ENCODE data around the gene SMAGP. TPM values are rescaled to one million over a fixed set of nuclear protein-coding genes. Genes with fewer than 3 reads are reported as not detected.
"Not testable (repeated sequence)": the region's sequence is repeated elsewhere in the genome, so short reads cannot be mapped to it uniquely, and the experiment has no call there.

The SMAGP gene
- total RNA-seq, 2 experiments from 2014 or later, result 0.54 to 1.2 TPM

GRCh38 chr12:51259600-51259999 is 10.6 kb downstream of the SMAGP start:
- CTCF ChIA-PET, result interaction anchor here (0.7 to 1.4 kb wide), 3 partner anchors 32 to 91 kb away, joined by 3 to 8 read pairs (median 3); no protein-coding TSS in a partner anchor

GRCh38 chr12:51254536-51254935 is 15.7 kb downstream of the SMAGP start:
- Mint-ChIP-seq H3K4me3 (no peak overlapping the region), H3K27ac (no peak overlapping the region), H3K9me3 (no peaks in the 10 kb centered on the region), H3K36me3 (ENCODE audit: low read depth) (no peaks in the 10 kb centered on the region), H3K4me1 (ENCODE audit: low read depth) (no peaks in the 10 kb centered on the region), H3K27me3 (ENCODE audit: low read depth) (no peaks in the 10 kb centered on the region)
- CTCF ChIA-PET, result interaction anchor here (0.6 to 0.7 kb wide), 3 partner anchors 7 to 211 kb away, joined by 3 to 4 read pairs (median 3); no protein-coding TSS in a partner anchor
- intact Hi-C loops (cut with micrococcal nuclease), result loop anchor here (5.0 kb wide), 1 partner anchor 427 kb away; no protein-coding TSS in a partner anchor
- DNase-seq, result no peak

More at GRCh38 chr12:51259600-51259999, 10.6 kb downstream of the SMAGP start:
- H3K4me1 Mint-ChIP-seq (ENCODE audit: low read depth); H3K27me3 Mint-ChIP-seq (ENCODE audit: low read depth); H3K36me3 Mint-ChIP-seq (ENCODE audit: low read depth); DNase-seq; H3K9me3 Mint-ChIP-seq; H3K4me3 Mint-ChIP-seq; H3K27ac Mint-ChIP-seq; intact Hi-C loops (cut with micrococcal nuclease): not testable (repeated sequence)

- H3K27me3 Mint-ChIP-seq (ENCODE audit: low read depth), result no peaks in the 10 kb centered on the region
- DNase-seq, result no peak
- intact Hi-C loops (cut with micrococcal nuclease), result loop anchor here (5.0 kb wide), 1 partner anchor 426 kb away; no protein-coding TSS in a partner anchor
- H3K4me1 Mint-ChIP-seq (ENCODE audit: low read depth), result peaks cover 3% of the 10 kb centered on the region
- CTCF ChIA-PET, result interaction anchor here (0.8 to 2.9 kb wide), 13 partner anchors 9 to 208 kb away, joined by 3 to 14 read pairs (median 4); no protein-coding TSS in a partner anchor
- no peak overlapping the region for H3K4me3 Mint-ChIP-seq
- H3K9me3 Mint-ChIP-seq, result no peaks in the 10 kb centered on the region
- no peak overlapping the region for H3K27ac Mint-ChIP-seq
- no peaks in the 10 kb centered on the region for H3K36me3 Mint-ChIP-seq (ENCODE audit: low read depth)
These were observed 16.9 kb downstream of the SMAGP start for GRCh38 chr12:51253276-51253675.

GRCh38 chr12:51247523-51248206 is 22.6 kb downstream of the SMAGP start:
- Mint-ChIP-seq H3K4me1 (ENCODE audit: low read depth) (peaks cover 45% of the 10 kb centered on the region), H3K4me3 (no peak overlapping the region), H3K27me3 (ENCODE audit: low read depth) (no peaks in the 10 kb centered on the region), H3K27ac (no peak overlapping the region), H3K36me3 (ENCODE audit: low read depth) (peaks cover 17% of the 10 kb centered on the region), H3K9me3 (no peaks in the 10 kb centered on the region)
- DNase-seq, result no peak
- CTCF ChIA-PET, result interaction anchor here (0.9 to 1.3 kb wide), 2 partner anchors 30 to 94 kb away, joined by 3 to 4 read pairs; partner anchors contain the start of gene POU6F1
- intact Hi-C loops (cut with micrococcal nuclease), result loop anchor here (2.0 kb wide), 1 partner anchor 199 kb away; the partner anchor contains the start of gene LETMD1

- Mint-ChIP-seq H3K4me3 (peak overlapping the region; percentile 2), H3K36me3 (ENCODE audit: low read depth) (peaks cover 26% of the 10 kb centered on the region), H3K9me3 (no peaks in the 10 kb centered on the region), H3K27ac (peak overlapping the region; percentile 80), H3K27me3 (ENCODE audit: low read depth) (no peaks in the 10 kb centered on the region), H3K4me1 (ENCODE audit: low read depth) (peaks cover 56% of the 10 kb centered on the region)
- intact Hi-C loops (cut with micrococcal nuclease), result loop anchor here (2.0 kb wide), 1 partner anchor 198 kb away; the partner anchor contains the start of gene LETMD1
- CTCF ChIA-PET, result interaction anchor here (0.5 to 1.5 kb wide), 5 partner anchors 16 to 422 kb away, joined by 3 to 4 read pairs (median 3); no protein-coding TSS in a partner anchor
- DNase-seq, result peak; percentile 68
These were observed 23.9 kb downstream of the SMAGP start for GRCh38 chr12:51246254-51246853.

GRCh38 chr12:51245476-51246253 is 24.6 kb downstream of the SMAGP start:
- intact Hi-C loops (cut with micrococcal nuclease), result loop anchor here (2.0 kb wide), 1 partner anchor 197 kb away; the partner anchor contains the start of gene LETMD1
- Mint-ChIP-seq H3K27ac (peak overlapping the region; percentile 80), H3K36me3 (ENCODE audit: low read depth) (peaks cover 31% of the 10 kb centered on the region), H3K27me3 (ENCODE audit: low read depth) (no peaks in the 10 kb centered on the region), H3K4me3 (no peak overlapping the region), H3K4me1 (ENCODE audit: low read depth) (peaks cover 62% of the 10 kb centered on the region), H3K9me3 (no peaks in the 10 kb centered on the region)
- CTCF ChIA-PET, result interaction anchor here (0.5 to 1.5 kb wide), 7 partner anchors 11 to 421 kb away, joined by 3 to 5 read pairs (median 4); no protein-coding TSS in a partner anchor
- no peak for DNase-seq

GRCh38 chr12:51244269-51244668 is 25.9 kb downstream of the SMAGP start:
- Mint-ChIP-seq H3K9me3 (no peaks in the 10 kb centered on the region), H3K4me1 (ENCODE audit: low read depth) (peaks cover 73% of the 10 kb centered on the region), H3K27ac (peak overlapping the region; percentile 11), H3K4me3 (no peak overlapping the region), H3K27me3 (ENCODE audit: low read depth) (no peaks in the 10 kb centered on the region), H3K36me3 (ENCODE audit: low read depth) (peaks cover 42% of the 10 kb centered on the region)
- DNase-seq, result no peak
- CTCF ChIA-PET, result interaction anchor here (1.1 to 2.2 kb wide), 2 partner anchors 8 to 97 kb away, joined by 7 to 8 read pairs; no protein-coding TSS in a partner anchor
- intact Hi-C loops (cut with micrococcal nuclease), result no loop called here

GRCh38 chr12:51242876-51243275 is 27.3 kb downstream of the SMAGP start:
- no peak overlapping the region for H3K4me3 Mint-ChIP-seq
- peaks cover 68% of the 10 kb centered on the region for H3K4me1 Mint-ChIP-seq (ENCODE audit: low read depth)
- no peaks in the 10 kb centered on the region for H3K27me3 Mint-ChIP-seq (ENCODE audit: low read depth)
- peak overlapping the region; percentile 2 for H3K27ac Mint-ChIP-seq
- intact Hi-C loops (cut with micrococcal nuclease), result no loop called here
- H3K36me3 Mint-ChIP-seq (ENCODE audit: low read depth), result peaks cover 44% of the 10 kb centered on the region
- CTCF ChIA-PET, result interaction anchor here (2.2 kb wide), 1 partner anchor 98 kb away, joined by 8 read pairs; no protein-coding TSS in a partner anchor
- no peaks in the 10 kb centered on the region for H3K9me3 Mint-ChIP-seq
- DNase-seq, result no peak

GRCh38 chr12:51242120-51242519 is 28.1 kb downstream of the SMAGP start:
- H3K4me3 Mint-ChIP-seq, result no peak overlapping the region

GRCh38 chr12:51240971-51241370 is 29.2 kb downstream of the SMAGP start:
- Mint-ChIP-seq H3K36me3 (ENCODE audit: low read depth) (peaks cover 42% of the 10 kb centered on the region), H3K4me1 (ENCODE audit: low read depth) (peaks cover 52% of the 10 kb centered on the region), H3K9me3 (no peaks in the 10 kb centered on the region), H3K4me3 (no peak overlapping the region), H3K27ac (peak overlapping the region; percentile 99), H3K27me3 (ENCODE audit: low read depth) (no peaks in the 10 kb centered on the region)
- intact Hi-C loops (cut with micrococcal nuclease), result no loop called here
- CTCF ChIA-PET, result interaction anchor here (1.1 to 1.5 kb wide), 2 partner anchors 8 to 12 kb away, joined by 4 to 5 read pairs; no protein-coding TSS in a partner anchor
- DNase-seq, result no peak

More at GRCh38 chr12:51242120-51242519, 28.1 kb downstream of the SMAGP start:
- intact Hi-C loops (cut with micrococcal nuclease), result no loop called here
- Mint-ChIP-seq H3K9me3 (no peaks in the 10 kb centered on the region), H3K4me1 (ENCODE audit: low read depth) (peaks cover 63% of the 10 kb centered on the region), H3K36me3 (ENCODE audit: low read depth) (peaks cover 44% of the 10 kb centered on the region), H3K27ac (no peak overlapping the region), H3K27me3 (ENCODE audit: low read depth) (no peaks in the 10 kb centered on the region)
- no peak for DNase-seq
- CTCF ChIA-PET, result interaction anchor here (1.1 kb wide), 1 partner anchor 10 kb away, joined by 3 read pairs; no protein-coding TSS in a partner anchor

GRCh38 chr12:51238510-51239334 is 31.5 kb downstream of the SMAGP start, which contains the start of gene DAZAP2:
Gene DAZAP2, plus strand, starts transcription at chr12:51238826. Its CDS starts 82 bp downstream, at chr12:51238908.
- peak within 1 kb of the TSS; percentile 99 for H3K27ac Mint-ChIP-seq
- no peaks in the 10 kb centered on the region for H3K27me3 Mint-ChIP-seq (ENCODE audit: low read depth)
- intact Hi-C loops (cut with micrococcal nuclease), result loop anchor here (1.0 to 2.0 kb wide), 5 partner anchors 11 to 190 kb away; partner anchors contain the start of genes CSRNP2, LETMD1, POU6F1 and TFCP2
- H3K36me3 Mint-ChIP-seq (ENCODE audit: low read depth), result peaks cover 31% of the 10 kb centered on the region
- peak; percentile 96 for DNase-seq
- H3K9me3 Mint-ChIP-seq, result no peaks in the 10 kb centered on the region
- H3K4me3 Mint-ChIP-seq, result peak within 1 kb of the TSS; percentile 96
- H3K4me1 Mint-ChIP-seq (ENCODE audit: low read depth), result peaks cover 37% of the 10 kb centered on the region
- CTCF ChIA-PET, result interaction anchor here (0.8 to 1.4 kb wide), 4 partner anchors 14 to 102 kb away, joined by 3 to 5 read pairs (median 4); no protein-coding TSS in a partner anchor
